ENCODE data around the gene WARS2.
"Not testable (repeated sequence)": the region's sequence is repeated elsewhere in the genome, so short reads cannot be mapped to it uniquely, and the experiment has no call there.

The WARS2 gene

DNA sequence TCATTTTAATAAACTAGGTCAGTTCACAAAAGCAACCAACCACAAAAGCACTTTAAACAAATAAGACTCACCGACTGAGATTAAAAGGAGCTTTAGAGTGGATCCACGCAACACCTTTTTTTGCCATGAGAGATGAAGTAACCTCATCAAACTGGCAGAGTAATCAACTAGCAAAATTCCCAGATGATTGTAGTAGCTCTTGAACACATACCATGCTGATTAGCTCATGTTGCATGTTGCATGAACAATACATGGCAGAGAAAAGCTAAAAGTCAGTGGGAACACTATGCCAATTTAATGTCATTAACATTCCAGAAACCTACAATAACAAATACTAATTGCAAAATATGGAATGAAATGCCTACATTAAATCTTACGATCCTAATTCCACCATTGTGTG lies 4.1 kb downstream of the WARS2 start:
- no peak for DNase-seq

DNA sequence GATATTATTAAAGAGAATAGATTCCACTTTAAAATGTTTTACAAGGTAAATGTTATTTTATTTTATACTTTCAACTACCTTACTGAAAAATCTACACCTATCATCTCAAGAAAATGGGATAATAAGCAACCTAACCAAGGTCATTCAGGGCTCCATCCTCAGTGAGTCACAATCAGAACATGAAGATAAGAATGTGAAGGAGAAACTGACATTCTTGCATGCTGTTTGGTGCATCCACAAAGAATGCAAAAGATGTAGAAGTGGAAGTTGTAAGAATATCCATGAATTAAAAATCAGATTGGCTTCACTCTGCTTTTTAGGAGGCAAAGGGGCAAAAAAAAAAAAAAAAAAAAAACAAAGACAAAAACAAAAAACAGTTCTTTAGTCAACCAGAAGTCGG lies 6.5 kb downstream of the WARS2 start:
- DNase-seq = no peak

DNA sequence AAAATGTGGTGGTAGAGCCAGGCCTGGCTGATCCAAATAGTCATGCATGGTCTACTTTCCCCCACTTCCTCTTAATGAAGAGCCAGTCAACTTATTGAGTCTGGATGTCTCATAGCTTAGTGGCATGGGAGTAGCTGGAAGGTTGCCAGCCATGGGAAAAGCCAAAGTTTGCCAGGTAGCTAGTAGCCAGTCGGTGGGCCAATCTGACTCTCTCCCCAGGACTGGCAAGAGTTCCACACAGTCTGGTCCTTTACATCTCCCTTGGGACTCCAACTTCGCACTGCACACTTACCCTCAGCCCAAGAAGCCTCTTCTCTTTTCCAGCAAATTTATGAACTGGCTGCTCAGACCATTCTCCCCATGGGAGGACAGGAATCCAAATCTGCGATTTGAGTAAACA lies 8.3 kb downstream of the WARS2 start:
- no peak for DNase-seq

DNA sequence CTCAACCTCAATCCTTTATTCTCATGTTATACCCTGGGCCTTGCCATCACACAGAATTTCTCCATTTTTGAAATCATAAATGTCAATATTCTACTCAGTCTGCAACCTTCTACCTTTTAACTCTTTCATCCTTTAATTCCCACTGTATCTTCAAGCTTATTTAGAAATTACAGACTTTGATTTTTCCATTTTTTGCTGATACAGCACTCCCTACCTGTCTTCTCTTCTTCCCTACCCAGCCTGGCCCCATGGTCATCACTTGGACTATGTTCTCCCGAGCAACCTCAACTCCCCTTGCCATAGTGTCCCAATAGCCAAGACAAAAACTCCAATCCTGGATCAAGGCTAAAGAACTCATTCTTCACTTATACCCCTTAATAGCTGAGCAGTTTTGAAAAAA lies 14.6 kb downstream of the WARS2 start:
- DNase-seq = no peak

DNA sequence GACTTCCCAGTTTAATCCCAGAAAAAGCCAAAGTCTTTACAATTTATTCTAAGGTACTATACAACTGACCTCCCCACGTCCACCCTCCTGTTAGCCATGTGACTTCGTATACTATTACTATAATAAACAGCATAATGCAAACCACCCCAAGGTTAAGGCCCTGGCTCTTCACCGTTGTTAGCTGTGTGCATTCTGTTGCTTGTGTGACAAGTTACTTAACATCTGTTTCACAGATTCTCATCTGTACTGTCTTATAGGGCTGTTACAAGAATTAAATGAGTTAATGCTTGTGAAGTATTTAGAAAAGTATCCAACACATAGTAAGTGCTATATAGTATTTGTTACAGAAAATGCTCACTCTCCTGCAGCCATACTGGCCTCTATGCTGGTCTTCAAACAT lies 15.7 kb downstream of the WARS2 start:
- no peak for DNase-seq

DNA sequence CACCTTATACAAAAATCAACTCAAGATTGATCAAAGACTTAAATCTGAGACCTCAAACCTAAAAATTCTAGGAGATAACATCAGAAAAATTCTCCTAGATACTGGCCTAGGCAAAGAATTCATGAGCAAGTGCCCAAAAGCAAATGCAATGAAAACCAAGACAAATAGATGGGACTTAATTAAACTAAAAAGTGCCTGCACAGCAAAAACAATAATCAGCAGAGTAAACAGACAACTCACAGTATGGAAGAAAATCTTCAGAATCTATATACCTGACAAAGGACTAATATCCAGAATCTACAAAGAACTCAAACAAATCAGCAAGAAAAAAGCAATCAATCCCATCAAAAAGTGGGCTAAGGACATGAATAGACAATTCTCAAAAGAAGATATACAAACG lies 18.6 kb downstream of the WARS2 start:
- not testable (repeated sequence) for DNase-seq

DNA sequence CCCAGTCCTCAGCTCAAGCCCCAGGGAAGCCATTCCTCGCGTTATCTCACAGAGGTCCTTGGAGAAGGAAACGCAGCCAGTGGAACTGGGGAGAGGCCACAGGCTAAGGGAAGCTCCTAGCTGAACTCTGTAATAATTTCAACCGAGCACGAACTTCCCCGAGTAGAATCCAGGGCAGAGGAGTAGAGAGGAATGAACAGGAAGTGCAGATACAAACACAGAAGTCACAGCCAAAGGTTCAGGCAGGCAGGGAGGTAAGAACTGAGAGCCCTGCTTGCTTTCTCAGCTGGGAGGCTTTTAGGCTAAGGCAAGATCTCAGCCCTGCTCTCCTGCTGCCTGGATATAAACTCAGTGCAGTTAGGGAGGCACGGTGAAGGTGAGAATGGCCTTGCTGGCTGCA lies 23.7 kb downstream of the WARS2 start:
- DNase-seq = no peak

DNA sequence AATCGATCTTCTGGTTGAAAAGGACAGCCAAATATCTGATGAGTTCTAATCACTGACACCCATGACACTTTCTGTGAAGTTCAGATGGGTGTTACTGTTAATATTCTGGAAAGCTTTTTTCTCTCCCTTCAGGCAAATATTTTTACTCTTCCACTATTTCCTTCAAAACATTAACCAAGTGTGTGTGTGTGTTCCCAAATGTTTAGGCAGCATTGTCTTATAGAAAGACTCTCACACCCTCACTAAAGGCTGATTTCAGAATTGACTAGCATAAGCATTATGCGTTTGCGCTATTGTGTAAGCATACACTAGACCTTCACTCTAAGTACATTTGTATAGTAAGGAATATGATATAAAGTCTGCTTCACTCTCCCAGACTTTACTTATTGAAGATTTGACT lies 24.7 kb downstream of the WARS2 start:
- no peak for DNase-seq

DNA sequence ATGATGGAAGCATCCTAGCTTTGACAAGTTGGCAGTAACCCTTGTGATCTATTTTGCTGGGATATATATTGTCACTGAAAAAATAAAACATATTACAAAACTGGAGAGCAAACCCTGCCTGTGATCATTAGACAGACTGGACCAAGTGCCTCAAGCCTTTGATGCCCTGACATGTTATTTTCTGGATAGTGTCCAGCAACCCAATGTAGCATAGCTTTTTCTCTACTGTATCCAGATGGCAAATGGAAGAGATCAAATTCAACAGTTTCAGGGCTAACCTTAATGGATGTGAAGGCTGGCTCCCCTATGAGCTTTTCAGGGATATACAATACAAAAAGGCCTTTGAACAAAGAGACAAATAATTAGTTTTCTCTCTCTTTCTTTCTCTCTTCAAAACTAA lies 25.1 kb downstream of the WARS2 start:
- DNase-seq = no peak

DNA sequence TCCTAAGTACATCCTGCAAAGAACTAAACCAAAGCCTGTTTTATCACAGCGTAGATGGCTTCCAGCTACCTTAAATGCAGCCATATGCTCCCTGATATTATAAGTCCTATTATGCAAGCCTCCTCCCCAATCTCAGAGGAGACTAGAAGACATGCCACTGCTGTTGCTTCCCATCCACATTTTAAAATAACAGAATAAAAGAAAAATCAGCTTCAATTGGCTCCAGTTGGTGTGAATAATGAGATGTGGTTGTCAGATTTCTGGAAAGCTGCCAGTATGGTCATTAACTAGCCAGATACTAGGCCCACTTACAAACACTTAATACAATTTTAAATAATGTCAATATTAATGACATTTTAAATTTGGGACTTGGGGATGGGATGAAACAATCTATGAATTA lies 25.7 kb downstream of the WARS2 start:
- no peak for DNase-seq

DNA sequence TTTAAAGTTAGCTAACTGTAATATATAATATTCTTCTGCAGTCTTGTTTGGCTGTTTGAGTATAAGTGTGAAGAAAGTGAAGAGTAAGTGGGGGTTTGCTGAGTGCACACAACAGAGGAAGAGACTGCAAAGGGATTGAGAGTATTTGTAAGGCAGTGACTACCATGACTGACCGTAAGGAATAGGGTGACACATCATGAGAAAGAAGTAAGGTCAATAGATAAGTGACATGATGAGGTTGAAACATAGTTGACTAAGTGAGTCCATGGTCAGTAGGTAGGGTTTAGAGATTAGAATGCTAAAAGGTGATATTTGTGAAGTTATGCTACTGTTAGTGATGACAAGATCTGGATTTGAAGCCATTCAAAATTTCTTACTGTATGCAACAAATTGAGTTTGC lies 27.7 kb downstream of the WARS2 start:
- DNase-seq = no peak

DNA sequence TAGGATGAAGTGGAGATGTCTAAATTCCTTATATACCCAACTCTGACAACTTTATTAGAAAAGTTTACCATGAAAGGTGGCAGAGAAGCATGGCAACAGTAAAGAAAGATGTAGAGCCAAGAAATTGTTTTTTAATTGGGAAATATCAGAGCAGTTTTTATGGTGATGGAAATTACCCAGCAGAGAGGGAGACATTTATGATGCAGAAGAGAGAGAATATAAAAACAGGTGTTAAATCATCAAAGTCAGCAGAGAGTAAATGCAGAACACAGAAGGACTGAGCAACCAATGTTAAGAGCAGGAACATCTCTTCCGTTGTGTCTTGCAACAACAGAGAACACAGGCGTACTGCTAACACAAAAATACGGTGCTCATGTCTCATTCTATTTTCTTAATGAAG lies 28.2 kb downstream of the WARS2 start:
- DNase-seq = no peak

DNA sequence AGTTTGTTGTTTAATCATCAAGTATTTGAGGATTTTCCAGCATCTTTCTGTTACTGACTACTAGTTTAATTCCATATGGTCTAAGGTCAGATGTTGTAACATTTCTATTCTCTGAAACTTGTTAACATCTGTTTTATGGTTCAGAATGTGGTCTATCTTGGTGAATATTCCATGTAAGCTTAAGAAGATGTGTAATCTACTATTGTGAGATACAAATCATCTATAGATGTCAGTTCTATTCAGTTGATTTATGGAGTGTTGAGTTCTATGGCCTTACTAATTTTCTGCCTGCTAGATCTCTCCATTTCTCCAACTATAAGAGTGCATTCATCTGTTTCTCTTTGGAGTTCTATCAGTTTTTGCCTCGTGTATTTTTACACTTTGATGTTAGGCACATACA lies 31.5 kb downstream of the WARS2 start:
- DNase-seq = no peak

DNA sequence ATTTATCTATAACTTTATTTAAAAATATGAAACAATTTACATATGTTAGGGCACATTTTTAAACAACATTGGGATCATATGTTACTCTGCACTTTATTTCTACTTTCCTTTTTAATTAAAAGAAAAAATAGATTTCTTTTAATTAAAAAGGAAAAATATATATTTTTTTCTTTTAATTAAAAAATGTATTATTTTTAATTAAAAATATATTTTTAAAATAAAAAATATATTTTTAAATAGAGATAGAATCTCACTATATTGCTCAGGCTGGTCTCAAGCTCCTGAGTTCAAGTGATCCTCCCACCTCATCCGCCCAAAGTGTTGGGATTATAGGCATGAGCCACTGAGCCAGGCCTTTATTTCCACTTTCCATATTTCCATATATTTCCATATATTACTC lies 36.7 kb downstream of the WARS2 start:
- no peak for DNase-seq

DNA sequence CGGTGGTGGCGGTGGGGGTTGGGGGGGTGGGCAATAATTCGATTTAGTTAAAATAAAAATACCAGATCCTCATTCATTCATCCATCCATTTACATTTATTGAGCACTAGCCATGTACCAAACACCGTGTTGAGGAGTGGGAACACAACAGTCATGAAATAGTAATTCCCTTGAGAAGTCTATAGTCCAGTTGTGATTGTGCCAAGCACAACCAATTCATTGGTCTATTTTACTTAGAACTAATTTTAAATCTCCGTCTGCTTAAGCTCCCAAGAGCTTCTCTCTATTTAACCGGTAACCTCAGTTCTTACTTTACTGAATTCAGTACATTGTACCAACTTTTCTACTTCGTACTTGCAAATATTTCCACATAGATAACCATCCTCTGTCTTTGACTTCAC lies 38.4 kb downstream of the WARS2 start:
- DNase-seq = no peak

DNA sequence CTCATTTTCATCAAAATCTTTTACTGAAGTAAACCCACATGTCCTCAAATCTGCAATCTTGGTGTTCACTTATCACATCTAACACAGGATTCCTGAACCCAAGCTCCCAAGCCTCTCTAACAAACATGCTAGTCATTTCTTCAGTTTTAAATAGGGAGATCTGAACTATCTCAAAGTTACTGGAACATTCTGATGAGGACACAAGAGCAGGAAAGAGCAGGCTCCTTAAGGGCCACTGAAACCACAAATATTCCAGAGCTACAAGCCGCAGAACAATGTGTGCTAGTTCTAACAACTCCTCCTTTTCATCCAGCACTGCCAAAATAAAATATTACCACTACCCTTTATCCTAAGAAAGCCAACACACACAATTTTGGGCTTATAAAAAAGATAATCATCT lies 38.9 kb downstream of the WARS2 start:
- DNase-seq = no peak

DNA sequence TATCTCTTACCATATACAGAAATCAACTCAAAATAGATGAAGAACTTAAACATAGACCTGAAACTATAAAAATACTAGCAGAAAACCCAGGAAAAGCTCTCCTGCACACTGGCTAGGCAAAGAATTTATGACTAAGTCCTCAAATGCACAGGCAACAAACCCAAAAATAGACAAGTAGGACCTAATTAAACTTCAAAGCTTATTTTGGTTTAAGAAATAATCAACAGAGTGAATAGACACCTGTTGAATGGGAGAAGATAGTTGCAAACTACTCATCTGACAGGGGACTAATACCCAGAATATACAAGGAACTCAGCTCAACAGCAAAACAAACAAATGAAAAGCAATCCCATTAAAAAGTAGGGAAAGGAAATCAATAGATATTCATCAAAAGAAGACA lies 40.7 kb downstream of the WARS2 start:
- DNase-seq = no peak

DNA sequence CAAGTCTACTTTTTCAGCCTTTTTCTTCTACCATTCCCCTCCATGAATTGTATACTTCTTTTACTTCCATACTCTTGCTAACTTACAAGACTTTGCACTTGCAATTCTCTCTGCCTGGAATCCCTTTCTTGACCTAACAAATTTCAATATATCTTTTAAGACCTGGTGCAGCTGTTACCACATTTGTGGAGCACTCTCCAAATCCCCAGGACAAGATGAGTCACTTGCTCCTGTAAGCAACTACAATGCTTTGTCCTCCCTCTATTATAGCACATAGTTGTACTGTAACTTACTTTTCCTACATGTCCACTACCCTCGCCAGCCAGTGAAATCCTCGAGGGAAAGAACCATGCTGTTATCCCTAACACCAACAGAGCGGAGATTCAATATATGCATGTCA lies 43.1 kb downstream of the WARS2 start:
- no peak for DNase-seq

DNA sequence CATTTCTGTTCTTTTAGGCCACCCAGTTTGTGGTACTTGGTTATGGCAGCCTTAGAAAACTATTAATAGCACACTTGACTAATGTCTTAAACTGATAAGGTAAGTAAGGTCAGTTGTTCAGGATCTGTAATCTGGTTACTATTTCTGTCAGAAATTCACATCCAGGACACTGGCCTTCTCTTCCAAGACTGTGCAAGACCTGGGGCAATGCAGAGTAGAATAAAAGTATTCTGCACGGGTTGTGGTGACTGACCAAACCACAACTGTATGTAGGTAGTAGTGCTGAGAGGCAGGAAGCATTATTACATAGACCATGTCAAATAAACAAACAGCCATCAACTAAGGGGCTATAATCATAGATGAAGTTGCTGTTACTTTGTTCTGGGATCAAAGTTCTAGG lies 46.7 kb downstream of the WARS2 start:
- no peak for DNase-seq

DNA sequence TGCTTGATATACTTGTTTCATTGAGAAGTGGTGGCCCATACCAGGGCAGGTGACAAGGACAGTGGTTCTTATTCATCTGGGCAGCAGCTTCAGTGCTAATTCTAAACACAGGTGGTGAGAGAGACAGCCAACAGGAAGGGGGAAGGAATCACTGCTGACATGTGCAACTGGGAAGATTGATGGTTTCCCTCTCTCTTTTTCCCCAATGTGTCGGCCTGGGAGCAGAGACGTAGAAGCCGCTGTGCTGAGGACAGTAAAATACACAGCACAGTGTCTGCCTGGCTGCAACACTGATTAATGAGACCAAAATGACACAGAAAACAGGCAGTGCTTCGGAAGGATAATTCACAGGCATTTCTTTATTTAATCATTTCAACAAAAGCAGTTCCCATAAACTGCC lies 48.8 kb downstream of the WARS2 start:
- no peak for DNase-seq

DNA sequence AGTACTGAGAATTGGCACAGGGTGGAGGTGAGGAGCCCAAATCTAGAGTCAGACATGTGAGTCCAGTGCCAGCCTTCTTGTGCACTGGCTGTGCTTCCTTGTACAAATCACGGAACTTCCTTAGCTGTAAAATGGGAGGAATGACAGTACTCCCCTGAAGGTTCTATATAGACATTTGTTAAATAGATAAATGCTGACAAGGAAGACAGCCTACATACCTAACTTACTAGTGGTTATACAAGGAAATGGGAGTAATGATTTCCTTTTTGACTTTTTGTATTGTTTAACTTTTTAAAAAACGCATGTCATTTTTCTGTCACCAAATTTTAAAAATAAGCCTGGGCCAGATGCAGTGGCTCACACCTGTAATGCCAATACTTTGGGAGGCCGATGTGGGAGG lies 50.2 kb downstream of the WARS2 start:
- DNase-seq = no peak

DNA sequence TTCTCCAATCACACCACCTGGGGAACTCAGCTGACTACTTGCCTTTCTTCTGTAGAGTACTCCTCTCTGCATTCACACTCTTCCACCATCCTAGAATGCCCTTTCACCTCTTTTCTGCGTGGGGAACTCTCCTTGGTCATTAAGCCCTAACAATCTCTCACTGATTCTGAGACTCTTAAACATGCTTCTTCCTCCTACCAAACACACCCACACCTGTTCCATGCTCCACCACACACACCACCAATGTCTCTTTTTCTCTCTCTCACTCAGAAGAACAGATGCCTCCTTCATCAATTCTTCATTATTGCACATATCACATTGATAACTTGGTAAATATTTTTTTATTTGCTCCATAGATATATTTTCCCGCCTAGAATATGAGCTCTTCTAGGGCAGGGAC lies 53.6 kb downstream of the WARS2 start:
- DNase-seq = no peak

DNA sequence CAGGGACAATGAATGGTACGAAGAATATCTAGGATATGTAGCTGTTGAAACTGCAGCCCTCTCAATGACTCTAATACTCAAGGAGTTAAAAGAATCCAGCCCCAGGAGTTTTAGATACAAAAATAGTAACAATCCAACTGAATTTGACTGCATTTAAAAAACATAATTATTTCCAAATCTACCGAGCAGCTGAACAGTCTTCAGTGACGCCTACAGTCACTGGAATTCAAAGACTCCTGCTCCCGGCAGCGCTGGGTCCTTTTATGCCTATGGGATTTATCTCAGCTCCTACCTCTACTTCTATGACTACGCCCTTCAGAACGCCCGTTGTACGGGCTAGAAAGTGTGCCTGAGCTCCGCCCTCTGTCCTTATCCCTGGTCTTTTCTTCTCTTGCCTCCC lies 55.7 kb downstream of the WARS2 start:
- DNase-seq = no peak

DNA sequence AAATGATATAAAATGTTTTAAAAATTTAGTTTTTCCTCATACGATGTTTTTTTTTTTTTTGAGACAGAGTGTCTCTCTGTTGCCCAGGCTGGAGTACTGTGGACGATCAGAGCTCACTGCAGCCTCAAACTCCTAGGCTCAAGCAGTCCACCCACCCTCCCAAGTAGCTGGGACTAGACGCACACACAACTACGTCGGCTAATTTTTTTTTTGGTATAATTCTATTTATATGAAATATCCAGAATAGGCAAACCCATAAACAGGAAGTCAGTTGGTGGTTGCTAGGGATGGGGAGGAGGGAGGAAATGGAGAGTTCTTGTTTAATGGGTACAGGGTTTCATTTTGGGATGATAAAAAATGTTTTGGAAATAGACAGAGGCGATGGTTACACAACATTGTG lies 56.5 kb downstream of the WARS2 start:
- DNase-seq = no peak

DNA sequence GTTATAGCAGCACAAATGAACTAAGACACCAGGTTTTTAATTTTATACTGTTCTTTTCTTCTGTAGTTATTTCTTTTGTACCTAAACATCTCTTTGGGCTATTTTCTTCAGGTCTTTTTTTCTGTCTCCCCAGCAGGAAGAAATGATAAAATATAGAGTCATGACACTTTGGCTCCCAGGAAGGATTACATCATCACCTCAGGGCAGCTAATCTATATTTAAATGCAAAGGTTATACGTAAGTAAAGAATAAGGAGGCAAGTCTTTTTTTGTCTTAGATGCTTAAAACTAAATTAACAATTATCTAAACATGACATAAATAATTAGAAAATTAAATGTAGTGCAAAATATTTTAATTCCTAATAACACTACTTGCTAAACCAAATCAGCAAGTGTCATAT lies 57.0 kb downstream of the WARS2 start:
- DNase-seq = no peak

DNA sequence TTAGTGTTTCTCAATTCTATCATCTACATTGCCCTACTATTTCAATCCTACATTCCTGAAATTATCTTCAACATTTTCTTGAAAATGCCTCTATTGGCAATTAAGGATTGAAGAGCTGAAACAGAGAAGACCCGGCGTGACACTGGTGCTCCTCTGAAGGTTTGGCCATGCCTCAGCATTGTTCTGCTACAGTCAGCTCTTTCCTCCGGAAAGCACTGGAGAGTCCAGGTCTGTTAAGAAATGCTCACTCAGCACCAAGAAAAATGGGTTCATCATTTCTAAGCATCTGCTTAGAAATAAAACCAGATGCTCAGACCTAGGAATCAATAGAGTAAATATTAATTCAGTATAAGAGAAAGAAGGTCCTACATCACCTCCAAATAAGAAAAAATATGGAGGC lies 58.8 kb downstream of the WARS2 start:
- DNase-seq = no peak

DNA sequence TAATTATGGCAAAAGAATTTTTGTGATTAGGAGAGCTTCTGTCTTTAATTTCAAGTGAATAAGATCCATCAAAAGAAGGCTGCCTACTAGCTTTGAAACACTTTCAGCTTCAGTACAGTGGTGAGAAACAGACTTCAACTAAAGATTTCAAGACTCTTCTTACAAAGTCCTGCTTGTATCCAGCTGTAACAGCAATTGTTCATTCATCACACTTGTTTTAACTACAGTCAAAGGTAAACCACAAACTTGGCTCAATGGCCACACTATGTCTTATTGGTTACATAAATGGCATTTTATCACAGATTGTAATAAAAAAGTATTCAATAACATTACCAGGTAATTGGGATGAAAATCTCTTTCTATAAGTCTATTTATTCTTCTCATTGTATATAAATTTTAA lies 59.2 kb downstream of the WARS2 start:
- DNase-seq = no peak
